ENCODE results near the gene ROBO4. TPM values are rescaled to one million over a fixed set of nuclear protein-coding genes. Genes with fewer than 3 reads are reported as not detected.

The ROBO4 gene
- total RNA-seq, 2 experiments from 2014 or later: not detected

- H3K79me2 ChIP-seq (ENCODE audit: insufficient read depth, low read depth, low read length): no peaks in the 10 kb centered on the region
These were observed 1.5 kb downstream of the ROBO4 start for GRCh38 chr11:124896071-124896750.

GRCh38 chr11:124895471-124895971 lies 2.1 kb downstream of the ROBO4 start:
- no peak for DNase-seq (ENCODE audit: low spot score)
- ChIA-PET POLR2A (no interaction called here), CTCF (ENCODE audit: unreplicated experiment) (no interaction called here)

More at GRCh38 chr11:124896071-124896750, 1.5 kb downstream of the ROBO4 start:
- intact Hi-C loops (cut with micrococcal nuclease; ENCODE audit: unreplicated experiment): no loop called here
- BruUV-seq (replicated peaks): no TSS peak
- CTCF ChIA-PET (ENCODE audit: unreplicated experiment): no interaction called here
- no peak overlapping the region for H3K4me2 ChIP-seq (ENCODE audit: low read length)
- H3K4me3 ChIP-seq (ENCODE audit: low read depth, low read length, poor library complexity, severe bottlenecking): no peak overlapping the region
- TF ChIP-seq EZH2phosphoT487 (IDR thresholded peaks at IDR 0.05; ENCODE audit: borderline replicate concordance, low read depth, low read length) (no peak), CTCF (conservative IDR thresholded peaks at IDR 0.05; ENCODE audit: low read length) (no peak)
- H3K9me2 ChIP-seq (ENCODE audit: insufficient read depth, low read length): no peaks in the 10 kb centered on the region
- H3K9me3 ChIP-seq (ENCODE audit: low read length): no peaks in the 10 kb centered on the region
- no peaks in the 10 kb centered on the region for H3K4me1 ChIP-seq (ENCODE audit: insufficient read depth, low read length, poor library complexity, severe bottlenecking)
- no peak overlapping the region for H3K27ac ChIP-seq (ENCODE audit: low read depth, low read length, poor library complexity, severe bottlenecking)
- POLR2A ChIA-PET: interaction anchor here (0.6 kb wide), 1 partner anchor 322 kb away, joined by 4 read pairs; no protein-coding TSS in a partner anchor
- no peak for DNase-seq (ENCODE audit: low spot score)
- H4K20me1 ChIP-seq (ENCODE audit: insufficient read depth, low read length): no peaks in the 10 kb centered on the region
- no peak overlapping the region for H2AFZ ChIP-seq (ENCODE audit: low read length)
- no peaks in the 10 kb centered on the region for H3K36me3 ChIP-seq (ENCODE audit: insufficient read depth, low read length)

GRCh38 chr11:124894606-124895430 lies 2.8 kb downstream of the ROBO4 start:
- POLR2A ChIA-PET: no interaction called here
- H3K9me2 ChIP-seq (ENCODE audit: insufficient read depth, low read length): no peaks in the 10 kb centered on the region
- intact Hi-C loops (cut with micrococcal nuclease; ENCODE audit: unreplicated experiment): no loop called here
- H2AFZ ChIP-seq (ENCODE audit: low read length): no peak overlapping the region
- BruUV-seq (replicated peaks): no TSS peak
- no peak overlapping the region for H3K4me2 ChIP-seq (ENCODE audit: low read length)
- no peak overlapping the region for H3K4me3 ChIP-seq (ENCODE audit: low read depth, low read length, poor library complexity, severe bottlenecking)
- TF ChIP-seq CTCF (conservative IDR thresholded peaks at IDR 0.05; ENCODE audit: low read length) (no peak), EZH2phosphoT487 (IDR thresholded peaks at IDR 0.05; ENCODE audit: borderline replicate concordance, low read depth, low read length) (no peak)
- H3K36me3 ChIP-seq (ENCODE audit: insufficient read depth, low read length): no peaks in the 10 kb centered on the region
- H3K79me2 ChIP-seq (ENCODE audit: insufficient read depth, low read depth, low read length): no peaks in the 10 kb centered on the region
- H4K20me1 ChIP-seq (ENCODE audit: insufficient read depth, low read length): no peaks in the 10 kb centered on the region
- H3K27ac ChIP-seq (ENCODE audit: low read depth, low read length, poor library complexity, severe bottlenecking): no peak overlapping the region
- CTCF ChIA-PET (ENCODE audit: unreplicated experiment): no interaction called here
- H3K9me3 ChIP-seq (ENCODE audit: low read length): no peaks in the 10 kb centered on the region
- H3K4me1 ChIP-seq (ENCODE audit: insufficient read depth, low read length, poor library complexity, severe bottlenecking): no peaks in the 10 kb centered on the region
- no peak for DNase-seq (ENCODE audit: low spot score)

More at GRCh38 chr11:124895471-124895971, 2.1 kb downstream of the ROBO4 start:
- H3K9me3 ChIP-seq (ENCODE audit: low read length): no peaks in the 10 kb centered on the region
- no peaks in the 10 kb centered on the region for H4K20me1 ChIP-seq (ENCODE audit: insufficient read depth, low read length)
- no peak overlapping the region for H3K4me3 ChIP-seq (ENCODE audit: low read depth, low read length, poor library complexity, severe bottlenecking)
- no peaks in the 10 kb centered on the region for H3K4me1 ChIP-seq (ENCODE audit: insufficient read depth, low read length, poor library complexity, severe bottlenecking)
- BruUV-seq (replicated peaks): no TSS peak
- H3K36me3 ChIP-seq (ENCODE audit: insufficient read depth, low read length): no peaks in the 10 kb centered on the region
- H3K79me2 ChIP-seq (ENCODE audit: insufficient read depth, low read depth, low read length): no peaks in the 10 kb centered on the region
- no peak overlapping the region for H3K4me2 ChIP-seq (ENCODE audit: low read length)
- intact Hi-C loops (cut with micrococcal nuclease; ENCODE audit: unreplicated experiment): no loop called here
- H3K9me2 ChIP-seq (ENCODE audit: insufficient read depth, low read length): no peaks in the 10 kb centered on the region
- H3K27ac ChIP-seq (ENCODE audit: low read depth, low read length, poor library complexity, severe bottlenecking): no peak overlapping the region
- no peak for TF ChIP-seq EZH2phosphoT487 (IDR thresholded peaks at IDR 0.05; ENCODE audit: borderline replicate concordance, low read depth, low read length)
- H2AFZ ChIP-seq (ENCODE audit: low read length): no peak overlapping the region

Measured in OCI-LY7 (cell line).